BJ (cell line): ENCODE measurements around the gene NRIP1. TPM values are rescaled to one million over a fixed set of nuclear protein-coding genes. Genes with fewer than 3 reads are reported as not detected.

Experiments
- CTCF ChIA-PET: fragments of 350-600 bp; formaldehyde crosslinking; extraction: SDS; loops from one replicate; lab custom pipeline; 2021; ENCODE audit warnings: antibody characterized with exemption, inconsistent platforms; lab: Yijun Ruan, JAX
- POLR2A ChIA-PET: fragments of 300-600 bp; sonication (Branson Sonifier 250); formaldehyde crosslinking; extraction: SDS; loops from one replicate; lab custom pipeline; 2021; ENCODE audit warnings: antibody characterized with exemption; lab: Charles Lee
- DNase-seq: peaks from one replicate; pipeline ENCODE4 v3.0.0-alpha.2; 2011; ENCODE audit warnings: low read depth
- H3K27me3 ChIP-seq: 2 replicates; pipeline ENCODE4 v1.6.0; 2011; ENCODE audit warnings: low read length; ENCODE audit not compliant: control insufficient read depth, insufficient read depth
- H3K36me3 ChIP-seq: 2 replicates; pipeline ENCODE4 v1.5.1; 2011; ENCODE audit warnings: low read length; ENCODE audit not compliant: control insufficient read depth, insufficient read depth
- H3K4me3 ChIP-seq: 2 replicates; pipeline ENCODE4 v1.5.1; 2011; ENCODE audit warnings: low read depth, mild to moderate bottlenecking, control low read depth, low read length
- CTCF ChIP-seq: IDR thresholded peaks from 2 replicates; pipeline ENCODE4 v1.5.1; 2011; ENCODE audit warnings: low read depth, mild to moderate bottlenecking, control low read depth, inconsistent platforms, low read length, moderate library complexity; ENCODE audit not compliant: insufficient read depth
- polyA plus RNA-seq: library from polyadenylated mRNA; depleted of rRNA; stranded (reverse); fragments of >200 nt; gene quantifications from 2 replicates; pipeline ENCODE4 v1.2.3, GENCODE V29; 2011

NRIP1 gene
- polyA plus RNA-seq, 1 experiment, result 5.2 TPM

- TF ChIP-seq CTCF, result no peak
- no peaks in the 10 kb centered on the region for H3K36me3 ChIP-seq
- DNase-seq, result no peak
- H3K4me3 ChIP-seq, result no peak overlapping the region
- ChIA-PET CTCF (interaction anchor here (0.8 to 1.8 kb wide), 2 partner anchors 10 to 195 kb away, joined by 4 to 5 read pairs; no protein-coding TSS in a partner anchor), POLR2A (interaction anchor here (0.5 to 0.6 kb wide), 2 partner anchors 12 to 190 kb away, joined by 3 read pairs; no protein-coding TSS in a partner anchor)
- H3K27me3 ChIP-seq, result no peaks in the 10 kb centered on the region
Observed at GRCh38 chr21:15059397-15059796, 5.4 kb downstream of the NRIP1 start.

DNA sequence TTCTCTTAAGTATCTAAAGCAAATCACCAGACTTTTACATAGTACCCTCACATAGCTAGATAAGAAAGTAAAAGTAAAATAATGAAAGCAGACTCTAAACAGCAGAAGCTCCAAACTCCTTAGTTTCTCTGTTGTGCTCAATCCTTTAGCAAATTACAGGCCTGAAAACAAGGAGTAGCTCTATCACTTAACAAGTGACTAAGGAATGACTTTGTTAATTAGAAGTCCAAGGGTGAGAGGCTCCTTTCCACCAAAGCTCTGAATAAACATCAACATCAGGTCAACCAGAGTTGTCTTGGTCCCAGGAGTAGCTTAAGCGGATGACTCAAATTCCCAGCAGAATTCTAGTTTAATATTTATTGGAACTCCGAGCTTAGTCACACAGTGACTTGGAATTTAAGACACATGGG lies 5.9 kb downstream of the NRIP1 start:
- POLR2A ChIA-PET, result interaction anchor here (0.5 to 0.6 kb wide), 3 partner anchors 11 to 189 kb away, joined by 3 read pairs; no protein-coding TSS in a partner anchor
- H3K27me3 ChIP-seq, result no peaks in the 10 kb centered on the region
- peak; percentile 46 for DNase-seq
- CTCF ChIA-PET, result interaction anchor here (0.8 to 1.8 kb wide), 2 partner anchors 9 to 195 kb away, joined by 4 to 5 read pairs; no protein-coding TSS in a partner anchor
- no peak for TF ChIP-seq CTCF
- H3K4me3 ChIP-seq, result peak overlapping the region; percentile 32
- no peaks in the 10 kb centered on the region for H3K36me3 ChIP-seq

DNA sequence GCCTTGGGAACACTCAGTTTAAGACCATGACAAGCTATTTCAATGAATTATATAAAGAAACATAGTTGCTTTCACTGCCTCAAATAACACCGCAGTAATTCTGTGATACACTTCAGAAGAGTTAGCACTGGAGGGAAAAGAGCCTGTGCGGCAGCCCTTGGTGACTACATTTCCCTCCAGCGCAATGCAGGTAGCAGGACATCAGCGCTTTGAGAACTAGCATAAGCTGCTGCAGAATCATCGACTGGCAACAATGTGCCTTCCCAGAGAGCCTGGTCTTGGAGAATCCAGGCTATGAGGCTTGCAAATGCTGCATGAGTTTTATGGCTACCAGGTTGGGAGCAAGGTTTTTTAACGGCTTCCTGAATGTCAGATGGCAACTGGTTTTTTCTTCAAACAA lies 7.5 kb downstream of the NRIP1 start:
- no peak for TF ChIP-seq CTCF
- CTCF ChIA-PET, result interaction anchor here (0.6 to 2.2 kb wide), 6 partner anchors 47 to 672 kb away, joined by 3 to 7 read pairs (median 3); no protein-coding TSS in a partner anchor
- Histone ChIP-seq H3K27me3 (no peaks in the 10 kb centered on the region), H3K4me3 (no peak overlapping the region), H3K36me3 (no peaks in the 10 kb centered on the region)
- DNase-seq, result no peak
- POLR2A ChIA-PET, result no interaction called here

DNA sequence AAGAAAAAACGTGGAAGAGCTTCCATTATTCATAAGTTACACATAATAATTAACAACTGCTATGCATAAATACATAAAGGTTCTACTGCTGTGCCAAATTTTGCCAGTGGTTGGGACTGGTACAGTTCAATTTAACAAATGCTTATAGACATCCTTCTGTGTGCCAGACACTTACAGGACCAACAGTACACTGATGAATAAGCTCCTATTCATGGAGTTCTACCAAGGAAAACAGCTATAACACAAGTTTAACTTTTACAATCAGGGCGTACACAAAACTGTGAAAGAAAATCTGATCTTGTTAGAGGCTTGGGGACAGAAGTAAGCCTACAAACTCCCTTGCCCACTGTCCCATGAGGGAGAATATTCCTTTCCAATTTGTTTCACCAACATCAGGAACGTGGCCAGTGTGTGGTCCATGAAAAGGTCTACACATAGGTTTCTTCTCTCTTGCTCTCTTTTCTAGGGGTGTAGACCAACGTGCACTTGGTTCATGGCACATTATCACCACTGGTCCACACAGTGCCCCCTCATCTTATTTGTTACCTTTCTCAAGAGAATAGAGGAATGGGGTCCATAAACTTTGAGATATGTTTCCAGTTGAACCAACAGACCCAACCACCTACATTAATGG lies 10.1 kb downstream of the NRIP1 start:
- no peak for TF ChIP-seq CTCF
- CTCF ChIA-PET, result interaction anchor here (2.2 kb wide), 1 partner anchor 190 kb away, joined by 7 read pairs; no protein-coding TSS in a partner anchor
- no peak for DNase-seq
- Histone ChIP-seq H3K4me3 (no peak overlapping the region), H3K27me3 (no peaks in the 10 kb centered on the region), H3K36me3 (no peaks in the 10 kb centered on the region)
- POLR2A ChIA-PET, result interaction anchor here (1.0 kb wide), 1 partner anchor 10 kb away, joined by 3 read pairs; the partner anchor contains the start of gene NRIP1

DNA sequence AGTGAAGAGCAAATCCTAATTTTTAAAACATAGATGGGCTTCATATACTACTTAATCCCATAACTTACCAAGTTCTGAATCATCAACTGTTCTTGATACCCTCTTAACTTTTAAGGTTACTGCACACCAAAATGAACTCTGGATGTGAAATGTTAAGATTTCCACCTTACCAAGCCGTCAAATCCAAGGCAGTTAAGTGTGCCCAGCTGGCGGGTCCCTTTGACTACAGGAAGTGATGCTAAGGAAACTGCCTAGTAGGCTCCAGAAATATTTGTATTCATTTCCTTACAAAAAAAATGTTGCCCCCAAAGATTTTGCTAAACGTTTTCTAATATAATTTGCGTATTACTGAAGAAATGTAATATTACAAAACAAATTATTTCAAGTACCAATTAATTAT lies 10.7 kb downstream of the NRIP1 start:
- POLR2A ChIA-PET, result no interaction called here
- no peak for TF ChIP-seq CTCF
- no peak overlapping the region for H3K4me3 ChIP-seq
- no peaks in the 10 kb centered on the region for H3K36me3 ChIP-seq
- no peaks in the 10 kb centered on the region for H3K27me3 ChIP-seq
- DNase-seq, result no peak
- CTCF ChIA-PET, result no interaction called here
